Measurements from ENCODE around the gene CPXM1.
"Not testable (repeated sequence)": the region's sequence is repeated elsewhere in the genome, so short reads cannot be mapped to it uniquely, and the experiment has no call there.

CPXM1 gene

GRCh38 chr20:2820896-2821869 is 20.8 kb upstream of the CPXM1 start:
- no peak for DNase-seq

DNA sequence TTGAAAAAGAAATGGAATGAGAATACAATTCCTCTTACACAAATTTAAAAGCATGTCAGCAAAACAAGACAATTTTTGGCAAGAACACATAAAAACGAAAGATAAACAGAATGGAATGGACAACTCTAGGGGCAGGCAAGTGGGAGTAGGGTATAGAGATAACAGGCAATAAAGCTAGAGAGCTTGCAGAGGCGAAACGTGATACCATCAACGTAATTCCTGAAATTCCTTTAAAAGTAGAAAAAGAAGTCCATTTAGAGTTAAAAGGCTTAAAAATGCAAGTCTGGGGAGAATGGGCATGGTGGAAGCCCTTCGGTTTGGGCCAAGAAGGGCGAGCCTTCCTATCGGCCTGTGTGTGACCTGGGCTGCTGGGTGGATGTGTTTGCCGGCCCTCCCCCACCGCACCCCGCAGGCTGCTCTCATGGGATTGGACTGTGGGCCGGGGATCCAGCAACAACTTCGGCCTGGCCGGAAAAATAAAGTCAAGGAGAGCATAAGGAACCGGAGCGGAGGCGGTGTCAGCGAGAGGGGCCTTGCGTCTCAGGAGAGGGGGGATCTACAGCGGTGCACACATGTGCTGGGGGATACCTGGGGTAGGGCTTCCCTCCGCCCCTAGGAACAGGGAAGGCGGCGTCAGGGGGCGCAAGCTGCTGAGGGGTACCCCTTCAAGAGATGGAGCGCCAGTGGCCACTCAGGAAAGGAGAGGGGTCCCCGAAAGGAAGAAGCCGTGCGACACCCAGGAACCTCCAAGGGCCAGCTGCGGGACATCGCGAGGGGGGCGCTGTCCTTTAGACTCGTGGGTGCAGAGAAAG is 19.9 kb upstream of the CPXM1 start:
- DNase-seq, result no peak

GRCh38 chr20:2817891-2818595 is 17.6 kb upstream of the CPXM1 start:
- no peak for DNase-seq

DNA sequence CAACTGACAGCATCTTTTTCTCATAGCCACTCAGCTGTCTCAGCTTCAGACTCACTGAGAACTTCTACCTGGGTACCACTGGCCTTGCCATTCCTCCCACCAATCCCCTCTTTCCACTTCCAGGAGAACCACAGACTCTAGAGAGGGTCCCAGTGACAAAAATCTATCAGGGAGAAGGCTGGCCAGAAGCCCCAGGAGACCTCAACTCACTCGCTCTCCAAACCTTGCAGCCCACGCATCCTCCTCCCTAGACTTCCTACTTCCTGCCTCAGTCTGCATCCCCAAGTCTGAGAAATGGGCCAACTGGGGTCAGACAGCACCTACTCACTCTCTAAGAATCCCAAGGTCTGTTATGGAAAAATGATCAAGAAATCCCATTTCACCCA is 16.9 kb upstream of the CPXM1 start:
- DNase-seq, result no peak

GRCh38 chr20:2816583-2817340 is 16.3 kb upstream of the CPXM1 start:
- no peak for DNase-seq

DNA sequence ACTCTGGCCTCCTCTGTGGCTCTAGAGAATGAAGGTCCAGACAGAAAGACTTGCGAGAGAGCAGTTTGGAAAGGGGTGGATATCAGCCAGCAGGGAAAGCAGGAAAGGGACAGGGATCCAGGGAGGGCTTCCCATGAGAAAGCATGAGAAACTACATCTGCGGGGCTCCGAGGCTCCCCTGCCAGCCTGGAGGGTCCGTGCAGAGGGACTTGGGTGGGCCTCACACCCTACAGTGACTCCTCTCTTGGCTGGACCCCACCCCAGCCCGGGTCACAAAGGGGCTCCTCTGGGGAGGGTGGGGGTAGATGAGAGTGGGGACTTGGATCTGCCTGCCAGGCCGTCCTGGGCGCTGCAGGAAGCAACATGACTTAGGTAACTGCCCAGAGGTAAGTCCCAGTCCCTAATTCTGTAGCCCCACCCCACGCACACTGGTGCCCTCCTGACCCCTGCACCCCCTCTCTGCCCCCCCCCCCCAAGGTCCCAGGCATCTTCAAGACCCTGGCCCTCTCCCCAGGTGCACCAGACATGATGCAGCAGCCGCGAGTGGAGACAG is 15.7 kb upstream of the CPXM1 start, which contains the start of gene TMEM239:
Gene TMEM239, plus strand, starts transcription at position 335 of the 553 bp plus-strand sequence. Its CDS starts 191 bp downstream, at position 526.
- DNase-seq, result no peak

- no peak for DNase-seq
Measured at GRCh38 chr20:2815242-2815900, 14.9 kb upstream of the CPXM1 start.

- no peak for DNase-seq
Measured at GRCh38 chr20:2814587-2815051, 14.2 kb upstream of the CPXM1 start, which contains the start of gene C20orf141. Gene C20orf141, plus strand, starts transcription at chr20:2814987. Its CDS starts 198 bp downstream, at chr20:2815185.

DNA sequence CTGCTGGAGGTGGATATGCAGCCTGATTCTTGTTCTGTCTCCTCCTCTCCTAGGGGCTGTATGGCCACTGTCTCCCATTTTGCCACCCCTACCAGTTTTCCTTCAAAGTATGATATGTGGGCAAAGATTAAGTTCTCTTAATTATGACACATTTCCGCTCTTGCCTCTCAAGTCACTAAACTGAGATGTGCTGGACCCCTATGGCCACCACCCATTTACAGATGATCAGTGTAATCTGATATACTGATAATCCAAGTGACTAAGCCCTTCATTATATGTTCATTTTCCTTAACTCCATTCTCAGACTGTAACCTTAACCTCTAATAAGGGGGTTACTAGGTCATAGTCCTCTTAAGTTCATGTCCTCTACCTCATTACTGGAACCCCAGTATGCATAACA is 13.6 kb upstream of the CPXM1 start:
- no peak for DNase-seq

- no peak for DNase-seq
Measured at GRCh38 chr20:2812189-2812588, 11.8 kb upstream of the CPXM1 start.

GRCh38 chr20:2809690-2810089 is 9.3 kb upstream of the CPXM1 start:
- DNase-seq, result no peak

DNA sequence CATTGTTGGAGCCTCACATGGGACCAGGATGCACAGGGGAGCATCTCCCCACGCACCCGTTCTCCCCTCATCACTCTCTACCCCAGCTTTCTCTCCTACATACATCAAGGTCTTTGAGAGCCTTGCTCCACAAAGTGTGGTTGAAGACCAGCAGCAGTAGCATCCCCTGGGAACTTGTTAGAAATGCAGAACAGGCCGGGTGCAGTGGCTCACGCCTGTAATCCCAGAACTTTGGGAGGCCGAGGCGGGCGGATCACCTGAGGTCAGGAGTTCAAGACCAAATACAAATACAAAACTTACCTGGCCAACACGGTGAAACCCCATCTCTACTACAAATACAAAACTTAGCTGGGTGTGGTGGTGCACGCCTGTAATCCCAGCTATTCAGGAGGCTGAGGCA is 7.5 kb upstream of the CPXM1 start:
- not testable (repeated sequence) for DNase-seq

DNA sequence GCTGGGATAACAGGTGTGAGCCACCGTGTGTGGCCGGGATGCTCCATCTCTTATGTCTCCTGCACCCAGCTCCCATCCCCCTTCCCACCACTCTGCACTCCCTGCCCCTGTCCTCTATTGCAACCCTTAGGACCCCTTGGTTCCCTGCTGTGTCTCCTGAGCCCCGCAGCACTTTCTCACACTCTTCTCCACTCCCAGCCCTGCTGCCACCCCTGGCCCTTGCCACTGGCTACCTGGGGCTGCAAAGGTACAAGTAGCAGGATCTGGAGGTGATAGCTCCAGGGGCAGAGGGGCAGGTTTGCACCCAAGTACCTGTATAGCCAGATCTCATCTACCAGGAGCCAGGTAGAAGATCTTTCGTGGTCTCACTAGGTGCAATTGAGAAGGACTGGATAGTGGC is 6.6 kb upstream of the CPXM1 start:
- no peak for DNase-seq

GRCh38 chr20:2806351-2806701 is 5.9 kb upstream of the CPXM1 start:
- no peak for DNase-seq

GRCh38 chr20:2805689-2806350 is 5.4 kb upstream of the CPXM1 start:
- no peak for DNase-seq

DNA sequence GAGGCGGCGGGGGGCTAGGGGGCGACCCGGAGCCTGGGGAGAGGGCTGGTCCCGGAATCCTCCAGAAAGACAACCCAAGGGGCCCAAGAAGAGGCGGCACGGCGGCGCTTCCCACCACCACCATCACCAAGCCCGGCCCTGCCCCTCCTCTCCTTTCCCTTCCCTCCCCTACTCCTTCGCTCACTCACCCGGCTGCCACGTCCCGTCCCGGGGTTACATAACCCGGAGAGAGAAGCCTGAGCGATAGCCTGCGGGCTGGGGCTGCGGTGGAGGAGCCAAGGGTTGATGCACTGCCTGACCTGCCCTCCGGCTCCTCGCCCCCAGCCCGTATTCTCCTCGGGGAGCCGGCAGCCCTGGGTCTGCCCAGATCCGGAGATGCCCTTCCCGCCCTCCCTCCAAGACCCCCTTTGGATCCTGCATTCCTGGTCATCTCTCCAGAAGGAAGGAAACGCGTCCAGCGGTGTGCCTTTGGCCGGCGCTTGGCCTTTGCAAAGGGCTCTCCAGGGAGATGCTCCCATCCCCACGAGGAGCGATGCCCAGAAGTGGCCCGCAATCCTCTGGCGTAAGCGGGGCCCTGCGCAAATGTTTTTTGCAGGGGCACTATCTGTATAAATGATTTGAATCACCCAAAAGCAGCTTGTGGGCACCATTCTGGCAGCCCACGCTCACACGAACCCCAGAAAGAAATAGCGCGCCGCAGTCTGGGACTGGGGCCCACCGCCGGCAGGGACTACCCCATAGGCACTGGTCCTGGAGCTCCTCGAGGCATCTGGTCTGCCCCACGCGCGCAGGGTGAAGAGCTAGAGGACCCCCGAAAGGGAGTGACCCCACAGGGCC is 4.6 kb upstream of the CPXM1 start:
- DNase-seq, result no peak

- DNase-seq, result no peak
Measured at GRCh38 chr20:2804041-2804828, 3.8 kb upstream of the CPXM1 start.

DNA sequence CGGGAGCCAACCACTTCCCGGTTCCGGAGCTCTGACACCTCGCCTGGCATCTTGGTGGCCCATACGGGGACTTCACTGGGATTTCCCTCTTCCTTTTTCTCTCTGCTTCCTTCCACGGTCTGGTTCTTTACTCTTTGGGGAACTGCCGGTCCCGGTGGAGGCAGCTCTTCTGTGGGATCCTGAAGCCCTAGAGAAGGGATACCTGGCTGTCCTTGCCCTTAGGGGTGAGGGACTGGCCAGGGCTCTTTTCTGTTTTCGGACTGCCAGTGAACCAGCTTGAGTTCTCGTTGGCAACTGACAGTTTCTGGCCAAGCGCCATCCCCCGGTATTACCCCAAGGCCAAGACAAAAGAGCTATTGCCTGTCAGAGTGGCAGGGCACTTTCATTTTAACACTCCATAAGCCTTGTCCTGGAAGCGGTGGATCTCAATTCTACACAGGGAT is 880 bp upstream of the CPXM1 start:
- DNase-seq, result no peak
